ENCODE results near the gene GCNA.
A peak's percentile ranks its signal among the peaks of the same experiment; 100 is the strongest.

GCNA gene

DNA sequence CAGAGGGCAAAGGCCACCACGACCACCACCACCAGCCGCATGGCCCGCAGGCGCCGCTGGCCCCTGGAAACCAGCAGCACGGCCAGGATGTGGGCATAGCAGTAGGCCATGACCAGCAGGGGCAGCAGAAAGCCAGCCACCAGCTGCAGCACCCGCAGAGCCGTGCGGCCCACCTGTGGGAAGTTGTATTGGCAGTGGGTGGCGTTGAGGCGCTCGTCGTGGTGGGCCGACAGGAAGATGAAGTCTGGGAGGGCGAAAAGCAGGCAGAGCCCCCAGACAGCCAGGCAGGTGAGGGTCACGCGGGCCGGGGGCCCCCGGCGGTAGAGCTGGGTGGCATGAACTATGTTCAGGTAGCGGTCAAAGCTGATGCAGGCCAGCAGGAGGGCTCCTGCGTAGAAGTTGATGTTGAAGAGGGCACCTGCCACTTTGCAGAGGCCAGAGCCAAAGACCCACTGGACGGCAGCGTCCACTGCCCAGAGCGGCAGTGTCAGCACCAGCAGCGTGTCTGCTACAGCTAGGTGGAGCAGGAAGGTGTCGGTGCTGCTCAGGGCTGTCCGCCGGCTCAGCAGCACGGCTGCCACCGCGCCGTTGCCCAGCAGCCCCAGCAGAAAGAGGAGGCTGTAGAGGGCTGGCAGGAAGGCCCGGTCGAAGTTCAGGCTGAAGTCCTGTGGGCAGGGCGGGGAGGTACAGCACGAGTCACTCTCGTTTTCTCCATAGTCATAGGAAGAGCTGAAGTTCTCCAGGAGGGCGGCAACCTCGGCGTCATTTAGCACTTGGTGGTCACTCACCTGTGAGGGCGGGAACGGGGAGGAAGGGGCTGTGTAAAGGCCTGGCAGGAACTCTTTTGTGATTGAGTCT is 38.7 kb downstream of the GCNA start:
- DNase-seq, result no peak

DNA sequence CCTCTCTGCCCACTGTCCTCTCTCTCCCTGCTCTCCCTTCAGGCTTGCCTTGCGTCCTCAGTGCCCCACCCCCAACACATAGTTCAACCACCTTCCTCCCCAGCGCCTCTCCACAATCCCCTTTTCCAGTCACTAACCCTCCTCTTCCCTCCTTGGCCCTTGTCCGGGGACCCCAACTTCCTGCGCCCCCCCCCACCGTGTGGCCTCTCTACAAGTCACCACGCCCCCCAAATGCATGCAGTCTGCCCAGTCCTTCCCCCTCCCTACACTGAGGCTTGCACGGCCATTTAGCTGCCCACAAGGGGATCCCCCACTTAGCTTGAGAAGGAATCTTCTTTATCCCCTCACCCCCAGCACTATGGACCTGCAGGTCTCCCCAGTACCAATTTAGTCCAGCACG is 39.5 kb downstream of the GCNA start:
- no peak for DNase-seq

DNA sequence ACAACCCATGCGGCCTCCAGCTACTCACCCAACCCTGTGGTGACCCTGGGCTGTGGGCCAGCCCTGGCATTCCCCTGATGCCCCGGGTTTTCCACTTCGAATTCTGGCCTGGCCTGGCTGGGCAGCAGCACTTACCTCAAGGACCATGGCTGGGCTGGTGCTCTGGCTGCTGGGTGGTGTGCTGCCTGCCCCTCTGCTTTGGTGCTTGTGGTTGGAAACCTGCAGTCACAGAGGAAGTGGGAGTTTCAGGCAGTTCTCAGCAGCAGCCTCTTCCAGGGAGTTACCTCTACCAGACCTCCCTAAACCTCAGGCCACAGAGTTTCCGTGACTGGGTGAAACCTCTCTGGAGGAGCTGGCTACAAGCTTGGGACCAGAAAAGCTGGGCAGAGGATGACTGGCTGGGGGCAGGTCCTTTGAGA is 40.1 kb downstream of the GCNA start, which contains the start of gene CXCR3:
CXCR3 (minus strand) TSS at position 209 of the 419 bp plus-strand sequence; CDS start at position 147, 62 bp downstream.
- no peak for DNase-seq

DNA sequence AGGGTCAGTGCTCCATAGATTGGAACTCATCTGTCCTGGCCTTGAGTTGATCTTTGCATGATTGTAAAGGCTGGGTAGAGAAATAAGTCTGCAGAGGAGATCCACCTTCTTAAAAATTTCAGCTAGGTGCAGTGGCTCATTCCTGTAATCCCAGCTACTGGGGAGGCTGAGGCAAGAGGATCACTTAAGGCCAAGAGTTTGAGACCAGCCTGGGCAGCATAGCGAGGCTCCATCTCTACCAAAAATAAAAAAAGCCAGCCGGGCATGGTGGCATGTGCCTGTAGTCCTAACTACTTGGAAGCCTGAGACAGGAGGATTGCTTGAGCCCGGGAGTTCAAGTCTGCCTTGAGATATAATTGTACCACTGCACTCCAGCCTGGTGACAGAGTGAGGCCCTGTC is 40.5 kb downstream of the GCNA start:
- DNase-seq, result no peak

DNA sequence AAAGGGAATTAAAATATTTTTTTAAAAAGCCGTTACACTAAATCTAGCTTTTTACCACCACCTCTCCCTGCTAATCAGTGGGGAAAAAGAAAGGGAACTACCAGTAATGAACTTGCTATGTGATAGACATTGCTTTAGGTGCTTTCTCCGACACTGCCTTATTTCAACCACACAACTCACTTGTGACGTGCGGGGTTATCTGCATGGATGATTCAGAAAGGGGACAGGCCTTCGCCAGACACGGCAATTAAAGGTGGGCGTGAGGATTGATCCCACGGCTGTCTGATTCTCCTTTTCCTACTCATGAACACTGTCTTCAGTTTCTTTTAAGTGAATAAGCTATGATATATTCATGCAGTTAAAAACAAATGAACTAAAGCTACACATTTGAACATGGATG is 41.0 kb downstream of the GCNA start:
- no peak for DNase-seq

DNA sequence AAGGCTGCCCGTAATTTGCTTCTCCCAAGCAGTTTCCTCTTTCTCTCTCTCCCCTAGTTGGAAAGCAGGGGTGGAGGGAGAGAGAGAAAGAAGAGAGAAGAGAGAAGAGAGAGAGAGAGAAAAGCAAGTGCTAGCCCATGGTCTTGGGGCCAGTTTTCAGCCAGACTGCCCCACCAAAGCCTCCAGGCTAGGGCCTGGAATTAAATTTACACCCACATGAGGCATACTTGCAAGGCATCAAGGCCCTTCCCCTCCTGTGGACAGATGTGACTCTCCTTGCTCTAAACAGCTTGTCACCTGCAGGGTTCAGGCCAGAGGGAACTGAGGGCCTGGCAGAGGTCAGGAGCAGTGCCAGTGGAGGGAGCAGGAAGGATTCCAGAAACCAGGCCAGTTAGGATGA is 41.7 kb downstream of the GCNA start:
- no peak for DNase-seq

DNA sequence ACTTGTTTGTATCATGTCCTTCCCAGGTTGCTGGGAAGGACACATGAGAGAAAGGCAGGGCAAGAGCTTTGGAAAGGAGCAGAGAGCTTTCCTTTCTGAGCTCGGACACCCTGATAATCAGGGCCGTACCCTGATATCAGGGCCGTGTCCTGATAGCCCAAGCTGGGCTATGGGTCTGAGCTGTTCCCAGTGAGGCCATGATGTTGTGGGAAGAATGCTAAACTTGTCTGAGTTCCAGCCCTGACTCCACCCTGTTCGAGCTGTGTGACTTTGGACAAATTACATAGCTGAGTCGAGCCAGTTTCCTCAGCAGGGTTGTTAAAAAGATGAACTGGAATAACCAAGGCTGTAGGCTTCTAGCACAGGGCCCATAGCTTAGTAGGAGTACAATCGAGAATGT is 43.4 kb downstream of the GCNA start:
- DNase-seq, result no peak

- DNase-seq, result no peak
These were observed 43.9 kb downstream of the GCNA start for GRCh38 chrX:71622032-71622575.

GRCh38 chrX:71622576-71623450 is 44.6 kb downstream of the GCNA start:
- DNase-seq, result peak; percentile 66

- no peak for DNase-seq
These were observed 45.5 kb downstream of the GCNA start for GRCh38 chrX:71623714-71624113.

- DNase-seq, result no peak
These were observed 47.2 kb downstream of the GCNA start for GRCh38 chrX:71625471-71625870.

DNA sequence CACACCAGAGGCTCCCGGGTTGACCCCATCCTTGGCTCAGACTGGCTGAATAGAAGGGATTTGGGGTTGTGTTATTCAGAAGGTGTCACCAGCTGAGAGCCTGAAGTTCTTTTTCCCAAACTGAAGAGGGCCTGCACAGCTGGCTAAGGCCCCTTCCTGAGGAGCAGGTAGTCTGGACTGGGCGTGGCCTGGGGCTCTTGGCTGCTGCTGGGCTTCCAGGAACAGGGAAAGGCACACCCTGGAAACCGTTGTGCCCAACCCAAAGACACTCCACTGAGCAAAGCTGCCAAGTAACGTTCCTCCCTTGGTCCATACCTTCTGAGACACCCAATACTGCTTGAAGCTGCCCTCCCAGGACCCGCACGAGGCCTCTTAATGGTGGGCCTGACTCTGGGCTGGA is 48.3 kb downstream of the GCNA start:
- no peak for DNase-seq

- no peak for DNase-seq
These were observed 49.6 kb downstream of the GCNA start for GRCh38 chrX:71627588-71628404.

DNA sequence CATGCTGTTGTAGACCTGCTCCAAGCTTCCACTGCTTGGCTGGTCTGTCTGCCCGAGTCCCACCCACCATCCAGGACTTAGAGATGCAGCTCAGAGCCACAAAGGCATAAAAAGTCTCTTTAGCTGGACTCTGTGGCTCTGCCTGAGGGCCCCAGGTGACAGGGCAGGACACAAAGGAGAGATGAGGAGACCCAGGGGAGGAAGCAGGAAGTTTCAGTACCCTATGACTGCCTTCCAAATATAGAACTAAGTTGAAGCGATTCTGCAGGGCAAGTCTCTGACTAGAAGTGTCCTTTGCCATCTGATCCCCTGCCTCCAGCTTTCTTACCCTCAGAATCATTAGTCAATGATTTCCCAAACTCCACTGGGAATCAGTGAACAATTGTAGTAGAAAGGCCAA is 51.2 kb downstream of the GCNA start:
- no peak for DNase-seq

GRCh38 chrX:71632923-71633657 is 54.9 kb downstream of the GCNA start:
- no peak for DNase-seq

GRCh38 chrX:71634366-71634765 is 56.1 kb downstream of the GCNA start:
- DNase-seq, result no peak

DNA sequence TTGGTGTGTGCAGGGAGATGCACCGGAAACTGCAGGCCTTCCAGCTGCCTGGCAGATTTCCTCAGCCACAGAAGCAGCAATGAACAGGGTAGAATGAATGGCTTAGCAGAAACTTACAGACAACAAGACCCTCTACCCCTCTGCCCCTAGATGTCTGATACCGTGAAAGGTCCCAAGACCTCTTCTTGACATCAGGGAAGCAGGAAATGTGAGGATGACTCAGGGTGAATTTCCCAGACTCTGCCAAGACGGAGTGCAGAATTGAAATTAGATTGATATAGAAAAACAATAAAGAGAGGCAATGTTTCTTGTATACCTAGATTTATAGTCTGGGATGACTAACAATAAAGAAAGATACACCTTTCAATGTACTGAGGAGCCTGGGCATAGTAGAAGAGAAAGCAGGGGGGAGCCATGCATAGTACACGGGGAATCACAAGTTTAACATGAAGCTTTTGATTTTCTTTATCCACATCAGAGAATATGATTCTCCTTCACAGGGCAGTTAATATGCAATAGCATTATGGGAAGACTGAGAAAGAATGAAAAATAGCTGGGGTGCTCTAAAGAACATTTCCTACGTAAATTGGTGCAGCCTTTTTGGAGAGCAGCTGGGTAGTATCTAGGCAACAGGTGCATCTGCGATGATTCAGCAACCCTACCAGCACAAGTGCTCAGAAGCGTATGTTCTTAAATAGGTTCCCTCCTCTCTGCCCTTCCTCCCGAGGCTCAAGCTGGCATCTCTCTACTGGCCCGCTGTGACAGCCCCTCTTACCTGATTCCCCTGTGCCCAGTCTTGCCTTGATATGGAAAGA is 58.4 kb downstream of the GCNA start:
- DNase-seq, result no peak

GRCh38 chrX:71637253-71637618 is 59.0 kb downstream of the GCNA start:
- peak; percentile 25 for DNase-seq

- peak; percentile 53 for DNase-seq
These were observed 59.6 kb downstream of the GCNA start for GRCh38 chrX:71637848-71638247.

GRCh38 chrX:71638409-71638808 is 60.2 kb downstream of the GCNA start:
- DNase-seq, result no peak

DNA sequence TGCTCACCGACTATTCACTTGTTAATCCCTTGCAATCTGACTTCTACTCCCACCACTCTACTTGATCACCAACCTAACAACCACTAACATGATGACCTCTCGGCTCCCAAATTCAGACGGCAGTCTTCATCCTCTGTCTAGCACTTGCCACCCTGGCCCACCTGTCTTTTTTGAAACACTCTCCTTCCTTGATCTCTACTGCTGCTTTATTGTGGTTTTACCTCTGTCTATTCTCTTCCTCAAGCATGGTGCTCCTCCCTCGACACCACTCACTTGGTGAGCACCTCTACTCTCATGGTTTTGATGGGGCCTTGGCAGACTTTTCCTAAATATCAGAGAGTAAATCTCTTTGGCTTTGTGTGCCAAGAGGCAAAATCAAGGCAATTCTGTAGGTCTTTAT is 61.8 kb downstream of the GCNA start:
- no peak for DNase-seq

All from EL (cell line).